Thyroid gland (tissue), 4 donors: Measurements from ENCODE around the gene PLB1.

Experiments used
- POLR2A ChIP-seq, 2 donors: fragments of 450-650 bp; IDR thresholded peaks; one replicate each; pipeline ENCODE4 v1.6.1; 2017; ENCODE audit warnings: antibody characterized with exemption in 2 of 2, mild to moderate bottlenecking in 2 of 2, moderate library complexity in 1 of 2
- TF ChIP-seq, protein P1 (sequence below), 6 experiments: fragments of 200-600 bp in 3 of 6; fragments of 450-650 bp in 3 of 6; sonication (generic) in 3 of 6; IDR thresholded peaks; one replicate each; pipeline ENCODE4 v1.5.1; 2016 to 2019; ENCODE audit warnings: antibody characterized with exemption in 6 of 6, mild to moderate bottlenecking in 2 of 6, inconsistent platforms in 1 of 6, moderate library complexity in 1 of 6

DNA sequence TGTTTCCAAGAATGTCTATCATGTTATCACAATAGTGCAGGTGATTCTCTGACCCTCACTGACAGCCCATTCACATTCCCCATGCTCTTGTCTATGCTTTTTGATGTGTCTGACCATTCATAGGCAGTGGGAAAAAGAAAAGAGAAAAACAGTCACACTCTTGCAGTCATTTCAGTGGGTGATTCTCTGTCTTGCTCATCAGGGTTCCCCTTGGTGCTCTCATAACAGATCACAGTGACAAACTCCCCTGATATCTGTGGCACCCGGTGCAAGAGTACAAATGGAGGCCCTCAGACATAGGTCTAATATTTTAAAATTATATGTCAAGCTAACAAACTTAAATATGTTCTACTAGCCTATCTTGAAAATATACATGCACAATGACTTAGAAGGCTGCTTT is 183.1 kb downstream of the PLB1 start:
- TF ChIP-seq POLR2A (IDR thresholded peaks at IDR 0.05) = no peak
- TF ChIP-seq, protein P1, sequence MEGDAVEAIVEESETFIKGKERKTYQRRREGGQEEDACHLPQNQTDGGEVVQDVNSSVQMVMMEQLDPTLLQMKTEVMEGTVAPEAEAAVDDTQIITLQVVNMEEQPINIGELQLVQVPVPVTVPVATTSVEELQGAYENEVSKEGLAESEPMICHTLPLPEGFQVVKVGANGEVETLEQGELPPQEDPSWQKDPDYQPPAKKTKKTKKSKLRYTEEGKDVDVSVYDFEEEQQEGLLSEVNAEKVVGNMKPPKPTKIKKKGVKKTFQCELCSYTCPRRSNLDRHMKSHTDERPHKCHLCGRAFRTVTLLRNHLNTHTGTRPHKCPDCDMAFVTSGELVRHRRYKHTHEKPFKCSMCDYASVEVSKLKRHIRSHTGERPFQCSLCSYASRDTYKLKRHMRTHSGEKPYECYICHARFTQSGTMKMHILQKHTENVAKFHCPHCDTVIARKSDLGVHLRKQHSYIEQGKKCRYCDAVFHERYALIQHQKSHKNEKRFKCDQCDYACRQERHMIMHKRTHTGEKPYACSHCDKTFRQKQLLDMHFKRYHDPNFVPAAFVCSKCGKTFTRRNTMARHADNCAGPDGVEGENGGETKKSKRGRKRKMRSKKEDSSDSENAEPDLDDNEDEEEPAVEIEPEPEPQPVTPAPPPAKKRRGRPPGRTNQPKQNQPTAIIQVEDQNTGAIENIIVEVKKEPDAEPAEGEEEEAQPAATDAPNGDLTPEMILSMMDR (IDR thresholded peaks at IDR 0.05) = no peak
